DMS 273 (cell line): ENCODE data around the gene RANBP17.
A peak's percentile ranks its signal among the peaks of the same experiment; 100 is the strongest.
"Not testable (repeated sequence)": the region's sequence is repeated elsewhere in the genome, so short reads cannot be mapped to it uniquely, and the experiment has no call there.

Experiments
- DNase-seq: peaks from one replicate; lab custom pipeline; 2025; ENCODE audit not compliant: unreplicated experiment; lab: John Stamatoyannopoulos, UW

Gene RANBP17

DNA sequence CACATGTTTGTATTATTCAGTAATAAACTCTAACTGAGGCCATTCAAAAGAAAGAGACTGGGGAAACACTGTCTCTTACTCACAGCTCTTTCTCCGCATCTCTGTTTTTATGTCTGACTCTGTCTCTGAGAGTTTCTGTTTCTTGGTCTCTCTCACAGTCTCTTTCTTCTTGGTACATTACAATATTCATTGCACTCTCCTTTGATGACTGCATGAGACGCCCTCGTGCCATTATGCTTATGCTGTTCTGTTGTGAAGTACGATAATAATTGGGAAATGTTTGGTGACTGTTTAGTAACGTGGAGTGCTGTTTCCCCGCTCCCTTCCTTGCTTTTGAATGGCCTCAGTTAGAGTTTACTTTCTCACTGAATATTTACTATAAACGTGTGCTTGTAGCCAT is 421.9 kb downstream of the RANBP17 start:
- no peak for DNase-seq

DNA sequence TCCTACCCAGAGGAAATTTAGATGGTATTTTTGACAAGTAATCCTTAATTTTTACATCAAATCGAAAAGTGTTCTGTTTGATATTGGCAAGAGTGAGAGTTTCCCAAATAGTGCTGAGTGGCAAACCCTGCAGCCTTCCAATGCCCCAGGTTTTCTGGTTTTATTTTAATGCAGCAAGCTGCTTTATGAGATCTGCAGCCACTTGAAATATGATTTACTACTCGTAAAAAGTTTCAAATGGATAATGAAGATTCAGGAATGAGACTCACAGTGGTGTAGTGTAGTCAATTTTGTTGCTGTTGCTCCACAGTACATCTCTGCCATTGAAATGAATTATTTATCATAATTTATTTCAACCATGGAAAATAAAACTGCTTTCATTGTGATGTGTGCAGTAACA is 423.6 kb downstream of the RANBP17 start:
- no peak for DNase-seq

DNA sequence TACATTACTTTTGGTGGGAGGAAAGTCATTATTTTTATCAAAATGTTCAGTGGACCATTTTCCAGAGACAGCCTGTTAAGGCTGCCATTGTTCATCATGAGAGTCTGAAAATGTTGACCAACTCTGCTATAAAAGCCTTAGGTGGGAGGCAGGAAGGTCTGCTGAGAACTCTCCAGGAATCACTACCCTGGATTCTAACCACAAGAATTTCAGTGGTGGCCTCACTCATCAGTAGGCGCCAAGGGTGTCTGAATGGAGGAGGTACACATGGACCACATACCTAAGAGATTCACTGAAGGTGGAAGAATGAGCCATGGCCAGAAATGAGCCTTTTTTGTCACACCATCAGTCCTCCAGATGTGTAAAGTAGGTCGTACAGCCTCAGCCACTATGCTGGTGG is 426.2 kb downstream of the RANBP17 start:
- no peak for DNase-seq

DNA sequence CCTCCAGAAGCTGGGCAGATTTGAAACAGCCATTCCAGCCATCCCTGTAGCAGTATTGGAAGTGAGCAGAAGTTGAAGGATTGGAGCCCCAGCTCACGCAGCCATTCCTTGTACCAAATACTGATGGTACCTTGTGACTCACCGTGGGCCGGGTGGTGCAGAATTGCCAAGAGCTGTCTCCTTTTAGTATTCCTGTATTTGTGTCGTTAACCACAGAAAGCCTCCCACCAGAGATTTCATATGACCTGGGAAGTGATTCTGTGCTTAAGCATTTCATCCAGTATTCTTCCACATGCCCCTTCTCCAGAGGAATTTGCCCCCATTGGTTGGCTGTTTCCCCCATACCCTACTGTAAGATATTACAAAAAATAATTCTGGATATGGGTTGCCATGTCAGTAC is 429.6 kb downstream of the RANBP17 start:
- DNase-seq: no peak

DNA sequence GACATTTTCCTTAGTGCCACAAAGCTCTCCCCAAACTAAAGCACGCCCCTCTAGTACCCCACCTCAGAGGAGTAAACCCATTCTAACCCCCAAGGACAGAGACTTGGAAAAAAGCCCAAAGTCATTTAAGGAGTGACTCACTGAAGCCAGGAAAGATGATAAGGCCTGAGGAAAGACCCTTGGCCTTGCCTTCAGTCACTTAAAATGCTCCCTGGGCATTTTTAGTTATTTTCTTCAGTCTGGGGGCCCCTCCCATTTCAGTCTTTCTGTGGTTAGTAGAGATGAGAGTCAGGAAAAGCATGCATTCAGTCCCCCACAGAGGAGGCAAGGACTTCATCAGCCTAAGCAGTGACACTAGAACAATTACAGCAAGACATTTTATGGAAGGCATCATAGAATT is 433.5 kb downstream of the RANBP17 start:
- DNase-seq: peak; percentile 16

DNA sequence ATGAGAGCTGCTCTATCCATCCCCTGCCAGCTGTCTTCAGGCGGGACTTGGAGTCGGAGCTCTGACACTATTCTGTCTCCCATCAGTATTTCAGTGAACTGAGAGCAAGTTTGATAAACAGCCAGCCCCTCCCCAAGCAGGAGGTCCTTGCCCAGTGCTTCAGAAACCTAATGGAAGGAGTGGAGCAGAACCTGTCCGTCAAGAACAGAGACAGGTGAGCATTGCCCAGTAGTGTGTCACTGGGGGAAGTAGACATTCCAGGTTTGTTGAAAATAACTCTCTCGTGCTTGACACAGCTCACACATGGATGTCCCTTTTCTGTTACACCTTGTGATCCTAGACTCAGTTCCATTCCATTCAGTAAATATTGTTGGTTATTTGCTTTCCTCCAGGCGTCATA is 434.0 kb downstream of the RANBP17 start:
- no peak for DNase-seq

DNA sequence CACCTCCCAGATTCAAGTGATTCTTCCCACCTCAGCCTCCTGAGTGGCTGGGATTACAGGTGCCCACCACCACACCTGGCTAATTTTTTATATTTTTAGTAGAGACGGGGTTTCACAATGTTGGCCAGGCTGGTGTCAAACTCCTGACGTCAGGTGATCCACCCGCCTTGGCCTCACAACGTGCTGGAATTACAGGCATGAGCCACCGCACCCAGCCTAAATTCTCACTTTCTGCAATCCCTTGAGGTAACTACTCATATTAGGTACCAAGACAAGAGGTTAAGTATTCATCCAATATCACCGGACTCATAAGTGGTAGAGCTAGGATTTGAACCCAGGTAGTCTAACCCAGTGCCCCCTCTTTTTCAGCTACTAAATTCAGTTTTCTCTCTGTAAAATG is 436.1 kb downstream of the RANBP17 start:
- DNase-seq: not testable (repeated sequence)

DNA sequence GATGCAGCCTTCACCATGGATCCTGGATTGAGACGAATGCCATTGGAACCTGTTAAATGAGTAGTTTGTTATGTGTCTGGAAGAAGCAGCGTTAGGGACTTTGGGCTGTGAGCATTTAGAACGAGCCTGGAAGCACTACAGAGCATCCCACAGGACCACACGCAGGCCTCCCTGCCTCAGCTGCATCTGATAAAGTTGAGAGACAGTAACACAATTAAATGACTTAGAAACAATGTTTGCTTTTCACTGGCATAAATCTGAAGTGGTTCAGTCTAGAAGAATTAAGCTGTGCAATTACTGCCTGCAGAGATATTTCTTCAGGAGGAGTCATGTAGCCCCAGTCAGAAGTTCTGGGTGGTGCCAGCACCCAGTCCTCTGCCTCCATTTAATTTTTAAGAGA is 437.4 kb downstream of the RANBP17 start:
- no peak for DNase-seq

DNA sequence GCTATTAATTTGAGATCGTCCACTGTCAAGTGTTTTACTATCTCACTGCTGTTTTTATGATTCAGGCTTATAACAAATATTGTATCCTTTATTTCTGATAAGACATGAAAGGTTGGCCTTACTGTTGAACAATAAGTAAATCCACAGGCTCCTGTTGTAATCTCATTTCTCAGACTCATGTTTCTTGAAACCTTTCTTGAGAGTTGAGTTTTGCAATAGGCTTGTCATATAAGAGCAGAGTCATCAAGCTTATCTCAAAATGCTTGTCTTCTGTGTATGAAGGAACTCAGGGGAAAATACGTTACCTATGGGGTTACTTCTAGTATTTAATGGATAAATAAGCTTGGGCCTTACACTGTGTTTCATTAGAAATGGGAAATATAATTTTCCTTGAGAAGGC is 438.0 kb downstream of the RANBP17 start:
- DNase-seq: no peak

DNA sequence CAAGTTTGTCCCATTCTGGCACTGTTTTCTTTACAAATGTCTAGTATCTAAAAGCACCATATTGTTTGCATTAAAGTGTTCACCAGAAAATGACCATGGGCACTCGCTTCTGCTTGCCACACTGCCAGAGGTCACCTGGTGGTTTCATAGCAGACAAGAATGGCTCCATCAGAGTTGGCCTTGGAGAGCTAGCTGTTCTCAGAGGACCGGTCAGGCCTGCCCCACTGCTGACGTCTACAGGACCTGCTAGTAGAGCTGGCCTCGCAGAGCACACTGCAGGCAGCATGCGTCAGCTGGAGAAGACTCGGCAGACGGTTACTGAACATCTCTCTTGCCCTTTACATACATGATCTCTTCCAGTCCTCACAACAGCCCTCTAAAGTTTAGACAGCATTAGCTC is 438.5 kb downstream of the RANBP17 start:
- no peak for DNase-seq

DNA sequence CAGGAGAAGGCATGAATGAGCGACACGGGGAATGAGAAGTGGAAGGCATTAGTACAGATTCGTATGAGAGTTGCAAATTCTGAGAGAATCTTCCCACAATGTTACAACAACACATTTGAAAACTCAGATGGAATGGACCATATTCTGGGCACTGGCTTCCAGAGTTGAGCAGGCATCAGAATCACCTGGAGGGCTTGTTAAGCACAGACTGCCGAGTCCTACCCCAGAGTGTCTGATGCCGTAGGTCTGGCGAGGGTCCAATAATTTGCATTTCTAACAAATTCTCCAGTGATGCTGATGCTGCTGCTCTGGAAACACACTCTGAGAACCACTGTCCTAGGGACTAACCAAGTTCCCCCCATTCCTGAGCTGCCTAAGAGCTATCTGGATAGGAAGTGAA is 444.3 kb downstream of the RANBP17 start:
- DNase-seq: peak; percentile 44

DNA sequence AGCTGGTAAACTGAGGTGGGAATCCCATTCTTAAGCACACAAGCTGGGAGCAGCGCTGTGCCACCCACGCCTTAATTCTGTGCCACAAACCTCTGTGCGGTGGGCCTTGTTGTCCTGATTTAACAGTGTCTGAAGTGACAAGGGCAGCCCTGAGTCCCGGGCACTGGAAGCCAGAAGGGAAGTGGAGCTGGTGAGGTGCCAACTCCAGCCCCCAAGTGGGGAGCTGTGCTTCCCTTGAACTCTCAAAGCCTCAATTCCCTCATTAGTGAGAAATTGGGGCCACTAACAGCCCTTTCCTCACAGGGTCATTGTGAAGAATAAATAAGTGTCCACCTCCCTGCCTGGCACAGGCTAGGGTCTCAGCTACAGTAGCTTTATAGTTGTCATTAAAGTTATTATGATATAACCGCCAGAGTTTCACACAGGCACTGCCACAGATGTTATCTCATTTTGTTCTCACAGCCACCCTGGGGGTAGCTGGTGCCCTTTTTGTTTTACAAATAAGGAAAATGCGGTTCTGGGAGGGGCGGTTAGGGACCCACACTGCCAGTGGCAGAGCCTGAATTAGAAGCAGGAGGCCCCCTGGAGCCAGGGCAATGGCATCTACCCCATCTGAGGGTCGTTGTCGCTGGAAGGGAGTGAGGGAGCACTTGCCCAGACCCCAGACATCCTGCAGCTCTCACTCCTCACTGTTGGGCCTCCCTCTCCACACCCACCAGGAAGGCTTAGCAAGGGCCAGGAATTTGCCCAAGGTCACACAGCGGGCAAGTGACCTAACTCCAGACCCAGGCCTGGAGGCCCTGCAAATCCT is 445.2 kb downstream of the RANBP17 start:
- peak; percentile 58 for DNase-seq

DNA sequence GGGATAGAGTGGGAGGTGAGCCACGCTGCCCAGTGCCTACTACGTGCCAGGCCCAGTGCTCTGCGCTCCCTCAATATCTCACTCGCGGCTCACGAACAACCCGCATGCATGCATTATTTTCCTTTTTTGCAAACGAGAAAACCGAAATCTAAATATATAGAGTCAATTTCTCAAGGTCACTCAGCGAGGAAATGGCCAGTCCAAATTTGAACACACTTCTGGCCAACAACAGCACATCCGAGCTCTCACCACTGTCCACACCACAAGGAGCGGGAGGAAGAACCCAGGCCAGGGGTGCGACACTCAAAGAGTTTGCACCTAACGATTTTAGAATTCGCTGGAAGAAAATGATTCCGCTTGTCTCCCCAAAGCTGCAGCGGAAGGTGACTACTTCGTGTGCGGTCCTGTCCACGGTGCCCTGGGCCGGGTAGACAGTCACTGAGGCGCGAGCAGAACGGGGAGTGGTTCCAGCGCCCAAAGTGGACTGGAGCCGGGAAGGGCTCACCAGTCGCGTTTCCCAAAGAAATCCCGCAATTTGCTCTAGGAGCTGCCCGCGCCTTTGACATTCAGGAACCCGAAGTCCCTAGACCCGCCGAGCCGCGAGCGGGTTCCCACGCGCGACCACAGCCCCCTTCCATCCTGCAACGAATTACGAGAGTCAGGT is 446.1 kb downstream of the RANBP17 start:
- DNase-seq: no peak

DNA sequence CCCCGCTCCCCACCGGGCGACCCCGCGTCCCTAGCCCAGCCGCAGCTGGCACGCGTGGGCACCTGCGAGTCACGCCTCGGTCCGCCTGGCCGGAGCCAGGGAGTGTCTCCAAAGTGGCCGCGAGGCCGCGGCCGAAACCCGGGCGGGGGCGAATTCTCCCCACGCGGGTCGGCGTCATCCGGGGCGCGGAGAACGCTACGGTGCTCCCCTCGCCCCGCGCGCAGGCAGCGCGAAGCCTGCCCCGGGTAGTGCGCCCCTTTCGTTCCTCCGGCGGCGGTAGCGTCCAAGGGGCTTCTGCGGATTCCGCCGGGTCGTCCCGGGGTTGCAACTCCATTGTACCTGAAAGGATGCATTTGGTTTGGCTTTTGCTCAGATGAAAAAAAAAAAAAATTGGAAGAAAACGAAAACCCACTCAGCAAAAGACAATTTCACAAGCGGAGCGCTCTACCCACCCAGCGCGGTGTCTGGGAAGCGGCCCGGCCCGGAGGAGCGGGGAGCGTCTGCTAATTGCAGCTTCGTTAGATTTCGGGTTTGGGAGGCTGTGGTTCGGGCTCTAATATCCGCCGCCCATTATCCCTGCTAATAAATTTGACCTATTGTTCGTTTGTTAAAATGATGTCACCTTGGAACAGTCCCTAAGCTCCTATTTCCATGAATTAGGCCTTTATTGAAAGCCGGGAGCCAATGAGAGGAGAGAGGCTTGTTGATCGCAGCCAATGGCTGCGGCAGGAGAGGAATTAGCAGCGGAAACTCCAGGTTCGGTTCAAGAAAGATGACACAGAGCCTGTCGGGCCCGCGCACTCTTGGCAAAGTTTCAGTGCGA is 446.8 kb downstream of the RANBP17 start, which contains the start of gene TLX3:
Gene TLX3, plus strand, starts transcription at position 796 of the 823 bp plus-strand sequence. CDS start 118 bp downstream, outside the sequence.
- peak; percentile 84 for DNase-seq

DNA sequence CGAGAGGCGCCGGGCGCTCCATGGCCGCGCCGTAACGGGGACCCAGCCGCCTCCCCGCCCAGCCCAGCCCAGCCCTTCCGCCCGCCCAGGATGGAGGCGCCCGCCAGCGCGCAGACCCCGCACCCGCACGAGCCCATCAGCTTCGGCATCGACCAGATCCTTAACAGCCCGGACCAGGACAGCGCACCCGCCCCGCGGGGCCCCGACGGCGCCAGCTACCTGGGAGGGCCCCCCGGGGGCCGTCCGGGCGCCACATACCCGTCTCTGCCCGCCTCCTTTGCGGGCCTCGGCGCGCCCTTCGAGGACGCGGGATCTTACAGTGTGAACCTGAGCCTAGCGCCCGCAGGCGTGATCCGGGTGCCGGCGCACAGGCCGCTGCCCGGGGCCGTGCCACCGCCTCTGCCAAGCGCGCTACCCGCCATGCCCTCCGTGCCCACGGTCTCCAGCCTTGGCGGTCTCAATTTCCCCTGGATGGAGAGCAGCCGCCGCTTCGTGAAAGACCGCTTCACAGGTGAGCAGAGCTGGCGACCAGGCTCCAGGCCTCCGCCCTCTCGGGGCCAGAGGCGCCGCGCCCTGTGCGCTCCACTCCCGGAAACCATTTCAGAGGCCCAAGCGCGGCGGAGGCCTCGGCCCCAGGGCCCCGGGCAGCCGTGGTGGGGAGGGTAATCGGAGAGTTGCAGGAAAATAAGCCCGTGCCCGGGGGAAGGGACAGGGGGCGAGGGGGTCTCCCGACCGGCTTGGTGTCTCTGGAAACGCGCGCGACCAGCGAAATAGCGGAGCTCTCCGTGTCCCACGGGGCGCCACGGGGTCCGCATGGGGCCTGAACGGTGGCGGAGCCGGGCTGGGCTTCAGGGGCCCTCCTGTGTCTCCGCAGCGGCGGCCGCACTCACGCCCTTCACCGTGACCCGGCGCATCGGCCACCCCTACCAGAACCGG is 447.7 kb downstream of the RANBP17 start:
- DNase-seq: peak; percentile 67

DNA sequence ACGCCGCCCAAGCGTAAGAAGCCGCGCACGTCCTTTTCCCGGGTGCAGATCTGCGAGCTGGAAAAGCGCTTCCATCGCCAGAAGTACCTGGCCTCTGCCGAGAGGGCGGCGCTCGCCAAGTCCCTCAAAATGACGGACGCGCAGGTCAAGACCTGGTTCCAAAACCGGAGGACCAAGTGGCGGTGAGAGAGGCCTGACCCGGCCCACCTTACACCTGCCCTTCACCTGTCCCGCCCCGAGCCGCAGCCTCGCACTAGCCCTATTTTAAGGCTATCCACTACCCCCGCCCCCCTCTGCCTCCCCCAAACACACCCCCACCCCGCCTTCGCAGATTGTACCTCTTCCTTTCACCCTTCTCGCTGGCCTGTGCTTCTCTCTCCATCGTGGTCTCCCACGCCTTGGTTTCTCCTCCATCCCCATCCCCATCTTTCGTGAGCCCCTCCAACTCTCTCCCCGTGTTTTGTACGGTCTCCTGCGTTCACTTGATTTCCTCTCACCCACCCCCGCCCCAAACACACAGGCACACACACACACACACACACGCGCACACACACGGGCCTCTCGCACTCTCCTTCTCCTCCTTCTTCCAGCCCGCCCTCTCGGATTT is 448.5 kb downstream of the RANBP17 start:
- peak; percentile 48 for DNase-seq

DNA sequence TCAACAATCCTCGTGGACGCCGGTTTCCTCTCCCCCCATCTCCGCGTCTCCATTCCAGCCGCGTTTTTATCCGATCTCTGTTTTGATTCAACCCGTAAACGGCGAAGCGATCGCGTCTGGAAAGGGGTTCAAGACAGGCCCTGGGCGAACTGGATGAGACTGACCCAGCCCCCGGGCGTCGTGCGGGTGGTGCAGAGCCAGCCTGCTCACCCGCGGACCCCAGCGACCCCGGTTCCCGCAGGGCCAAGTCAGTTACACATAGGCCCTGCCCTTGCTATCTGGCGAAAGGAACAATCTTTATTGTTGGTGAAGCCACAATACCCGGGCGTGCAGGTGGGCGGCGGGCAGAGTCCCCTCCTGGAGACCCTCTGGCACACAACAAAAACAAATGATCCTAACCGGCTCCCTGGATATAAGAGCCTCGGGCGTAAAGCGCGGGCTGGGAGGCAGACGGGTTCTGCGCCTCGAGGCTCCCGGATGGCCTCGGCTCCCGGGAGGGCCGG is 449.1 kb downstream of the RANBP17 start:
- no peak for DNase-seq

DNA sequence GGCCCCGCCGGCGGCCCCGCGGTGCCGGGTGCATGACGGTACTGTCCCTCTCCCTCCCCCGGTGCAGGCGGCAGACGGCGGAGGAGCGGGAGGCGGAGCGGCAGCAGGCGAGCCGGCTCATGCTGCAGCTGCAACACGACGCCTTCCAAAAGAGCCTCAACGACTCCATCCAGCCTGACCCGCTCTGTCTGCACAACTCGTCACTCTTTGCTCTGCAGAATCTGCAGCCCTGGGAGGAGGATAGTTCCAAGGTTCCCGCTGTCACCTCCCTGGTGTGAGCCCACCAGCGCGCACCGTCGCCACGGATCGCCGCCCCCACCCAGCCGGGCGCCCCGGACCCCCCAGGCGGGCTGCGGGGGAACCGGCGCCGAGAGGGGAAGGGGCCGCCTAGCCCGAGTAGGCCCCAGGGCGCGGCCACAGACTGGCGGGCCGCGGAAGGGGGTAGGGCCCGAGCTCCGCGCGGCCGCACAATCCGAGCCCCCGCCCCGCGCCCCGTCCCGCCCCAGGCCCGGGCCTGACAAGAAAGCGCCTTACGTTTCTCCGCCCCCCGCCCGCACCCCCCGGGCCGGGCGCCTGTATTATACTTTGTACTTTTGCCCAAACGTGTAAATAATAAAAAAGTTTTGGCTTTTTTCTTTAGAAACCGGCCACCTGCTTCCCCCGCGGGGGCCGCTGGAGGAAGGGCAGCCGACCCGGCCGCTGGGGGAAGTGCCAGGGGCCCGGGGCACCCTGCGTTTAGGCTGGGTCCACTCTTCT is 449.7 kb downstream of the RANBP17 start:
- peak; percentile 68 for DNase-seq
